Thyroid gland (tissue), 4 donors: ENCODE measurements around the gene FRMD4A.

Experiments
- CTCF ChIP-seq, 6 experiments: fragments of 200-600 bp in 3 of 6; fragments of 450-650 bp in 3 of 6; sonication (generic) in 3 of 6; IDR thresholded peaks; one replicate each; pipeline ENCODE4 v1.5.1; 2016 to 2019; ENCODE audit warnings: antibody characterized with exemption in 6 of 6, mild to moderate bottlenecking in 2 of 6, inconsistent platforms in 1 of 6, moderate library complexity in 1 of 6
- POLR2A ChIP-seq, 2 donors: fragments of 450-650 bp; IDR thresholded peaks; one replicate each; pipeline ENCODE4 v1.6.1; 2017; ENCODE audit warnings: antibody characterized with exemption in 2 of 2, mild to moderate bottlenecking in 2 of 2, moderate library complexity in 1 of 2

GRCh38 chr10:14080795-14081194 lies 249.9 kb downstream of the FRMD4A start:
- TF ChIP-seq CTCF (IDR thresholded peaks at IDR 0.05): no peak
- TF ChIP-seq POLR2A (IDR thresholded peaks at IDR 0.05): no peak
